Activated naive CD8-positive, alpha-beta T cell treated with anti-CD3 and anti-CD28 coated beads, Interleukin-2, amount 50 U/mL, for 24 hours (primary cell): Measurements from ENCODE around the gene ILDR2.

Source experiments
- ATAC-seq: fragments of 150-1000 bp; cut with Tn5 transposase; one replicate; pipeline ENCODE4 v1.10.0; 2021
- DNase-seq: peaks from one replicate; pipeline ENCODE4 v3.0.0; 2021
- H3K27ac Mint-ChIP-seq: one replicate; pipeline ENCODE4 v1.8.0; 2021; ENCODE audit warnings: mild to moderate bottlenecking, mixed read lengths
- H3K27me3 Mint-ChIP-seq: one replicate; pipeline ENCODE4 v1.8.0; 2021; ENCODE audit warnings: mixed read lengths
- H3K36me3 Mint-ChIP-seq: one replicate; pipeline ENCODE4 v1.8.0; 2021; ENCODE audit warnings: low read depth, mixed read lengths
- H3K4me1 Mint-ChIP-seq: one replicate; pipeline ENCODE4 v1.8.0; 2021; ENCODE audit warnings: mixed read lengths
- H3K4me3 Mint-ChIP-seq: one replicate; pipeline ENCODE4 v1.8.0; 2021; ENCODE audit warnings: mild to moderate bottlenecking, moderate library complexity, mixed read lengths
- H3K9me3 Mint-ChIP-seq: one replicate; pipeline ENCODE4 v1.8.0; 2021; ENCODE audit warnings: mixed read lengths

ILDR2 gene

GRCh38 chr1:166950156-166950555, 25.2 kb downstream of the ILDR2 start:
- no peak overlapping the region for H3K4me3 Mint-ChIP-seq
- H3K27ac Mint-ChIP-seq, result no peak overlapping the region
- no peak for DNase-seq
- no peak for ATAC-seq
- peaks cover 26% of the 10 kb centered on the region for H3K4me1 Mint-ChIP-seq
- H3K36me3 Mint-ChIP-seq, result no peaks in the 10 kb centered on the region
- H3K27me3 Mint-ChIP-seq, result peaks cover 29% of the 10 kb centered on the region
- no peaks in the 10 kb centered on the region for H3K9me3 Mint-ChIP-seq

DNA sequence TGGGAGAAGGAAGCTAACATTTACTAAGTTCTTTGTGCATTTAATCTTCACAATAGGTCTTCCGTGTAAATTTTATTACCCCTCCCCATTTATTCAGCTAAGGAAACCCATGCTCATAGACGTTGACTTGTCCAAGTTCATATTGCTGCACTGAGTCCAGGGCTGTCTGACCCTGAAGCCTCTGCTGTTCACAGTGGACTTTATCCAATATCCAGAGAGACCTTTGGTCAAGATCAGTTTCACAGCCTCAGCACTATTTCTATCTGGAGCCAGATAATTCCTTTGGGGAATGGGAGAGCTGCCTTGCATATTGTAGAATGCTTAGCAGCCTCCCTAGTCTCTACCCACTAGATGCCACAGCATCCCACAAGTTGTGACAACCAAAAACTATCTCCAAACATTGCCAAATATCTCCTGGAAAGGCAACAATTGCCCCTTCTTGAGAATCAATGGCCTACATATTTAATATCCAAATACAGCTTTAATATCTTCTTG, 26.4 kb downstream of the ILDR2 start:
- Mint-ChIP-seq H3K36me3 (no peaks in the 10 kb centered on the region), H3K4me1 (peaks cover 38% of the 10 kb centered on the region), H3K27me3 (peaks cover 28% of the 10 kb centered on the region), H3K4me3 (no peak overlapping the region), H3K27ac (no peak overlapping the region), H3K9me3 (no peaks in the 10 kb centered on the region)
- ATAC-seq (no peak), DNase-seq (no peak)

DNA sequence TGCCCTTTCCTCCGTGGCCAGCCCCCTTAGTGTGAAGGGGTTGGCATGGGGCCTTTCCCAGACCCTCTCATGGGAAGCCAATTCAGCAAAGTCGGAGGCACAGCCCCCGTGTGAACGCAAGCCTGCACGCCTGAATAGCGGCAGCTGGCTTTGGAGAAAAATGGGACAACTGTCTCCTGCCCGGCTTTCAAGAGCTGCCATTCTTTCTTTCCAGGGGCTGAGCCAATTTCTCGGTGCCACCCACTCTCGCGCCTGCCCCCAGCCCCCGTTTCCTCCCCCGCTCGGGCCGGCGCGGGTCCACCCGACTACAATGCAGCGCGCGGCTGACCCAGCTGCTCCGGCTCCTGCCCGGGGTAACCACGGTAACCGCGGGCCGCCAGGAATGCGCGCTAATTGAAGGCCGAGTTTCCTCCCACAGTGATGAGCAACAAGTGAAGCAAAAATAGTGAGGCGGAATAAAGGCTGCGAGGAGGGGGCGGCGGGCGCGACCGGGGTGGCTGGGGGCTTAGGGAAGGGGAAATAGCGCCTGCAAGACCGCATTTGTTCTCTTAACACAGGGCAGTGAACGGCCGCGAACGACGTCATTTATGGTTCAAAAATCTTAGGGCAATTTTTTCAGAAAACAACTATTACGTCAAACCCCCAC, 27.8 kb downstream of the ILDR2 start:
- no peaks in the 10 kb centered on the region for H3K9me3 Mint-ChIP-seq
- DNase-seq (peak; percentile 12), ATAC-seq (no peak)
- no peaks in the 10 kb centered on the region for H3K36me3 Mint-ChIP-seq
- no peak overlapping the region for H3K27ac Mint-ChIP-seq
- peaks cover 26% of the 10 kb centered on the region for H3K27me3 Mint-ChIP-seq
- H3K4me1 Mint-ChIP-seq, result peaks cover 31% of the 10 kb centered on the region
- no peak overlapping the region for H3K4me3 Mint-ChIP-seq

- DNase-seq (no peak), ATAC-seq (peak; percentile 72)
- no peak overlapping the region for H3K27ac Mint-ChIP-seq
- peaks cover 29% of the 10 kb centered on the region for H3K4me1 Mint-ChIP-seq
- H3K36me3 Mint-ChIP-seq, result no peaks in the 10 kb centered on the region
- no peak overlapping the region for H3K4me3 Mint-ChIP-seq
- H3K27me3 Mint-ChIP-seq, result peaks cover 21% of the 10 kb centered on the region
- no peaks in the 10 kb centered on the region for H3K9me3 Mint-ChIP-seq
These were observed 31.0 kb downstream of the ILDR2 start for GRCh38 chr1:166944186-166944967.

DNA sequence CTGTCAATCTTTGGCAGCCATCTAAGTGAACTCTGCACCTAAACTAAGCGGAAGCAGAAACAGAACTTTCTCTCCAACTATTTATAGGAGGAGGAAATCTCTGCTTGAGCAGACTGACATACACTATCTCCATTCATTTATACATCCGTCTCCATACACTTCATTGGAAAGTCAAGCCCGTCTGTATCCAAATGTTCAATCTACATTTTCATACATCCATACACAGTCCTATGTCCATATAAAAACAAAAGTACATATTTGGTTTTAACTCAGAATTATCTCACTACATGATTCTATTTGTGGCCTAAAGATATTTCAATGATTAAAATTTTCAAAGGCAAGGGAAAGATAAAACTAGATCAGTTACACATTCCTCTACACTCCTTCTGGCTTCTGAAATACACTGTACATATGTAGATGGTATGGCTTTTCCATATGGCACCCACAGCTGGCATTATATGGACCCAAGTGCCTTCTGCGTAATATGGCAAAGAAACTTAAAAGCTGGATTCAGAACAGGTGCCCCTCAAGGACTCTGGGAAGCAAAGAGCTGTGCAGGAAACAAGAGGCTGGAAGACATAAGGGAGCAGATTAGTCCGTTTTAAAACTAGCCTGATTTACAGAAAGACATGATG, 35.5 kb downstream of the ILDR2 start:
- H3K4me3 Mint-ChIP-seq, result no peak overlapping the region
- H3K9me3 Mint-ChIP-seq, result no peaks in the 10 kb centered on the region
- H3K4me1 Mint-ChIP-seq, result peaks cover 11% of the 10 kb centered on the region
- DNase-seq (no peak), ATAC-seq (no peak)
- no peaks in the 10 kb centered on the region for H3K27me3 Mint-ChIP-seq
- H3K36me3 Mint-ChIP-seq, result no peaks in the 10 kb centered on the region
- H3K27ac Mint-ChIP-seq, result no peak overlapping the region

DNA sequence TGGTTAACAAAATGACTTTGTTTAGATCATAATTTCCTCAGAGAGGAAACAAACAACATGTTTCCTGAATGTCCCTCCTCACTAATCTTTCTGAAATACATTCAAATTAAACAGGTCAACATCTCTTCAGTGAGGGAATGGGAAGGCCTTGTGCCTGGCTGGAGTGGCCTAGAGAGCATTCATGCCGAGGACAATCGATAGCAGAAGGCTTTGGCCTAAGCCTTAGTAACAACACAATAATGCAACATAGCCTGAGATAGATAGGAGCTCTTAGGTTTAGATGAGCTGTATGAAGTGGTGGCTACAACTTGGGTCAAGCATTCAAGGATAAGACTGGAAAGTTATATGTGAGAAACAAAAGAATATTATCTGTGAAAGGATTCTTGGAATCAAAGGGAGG, 37.4 kb downstream of the ILDR2 start:
- Mint-ChIP-seq H3K4me3 (no peak overlapping the region), H3K9me3 (no peaks in the 10 kb centered on the region), H3K27me3 (peaks cover 6% of the 10 kb centered on the region), H3K36me3 (no peaks in the 10 kb centered on the region), H3K4me1 (peaks cover 3% of the 10 kb centered on the region), H3K27ac (no peak overlapping the region)
- ATAC-seq (no peak), DNase-seq (no peak)

DNA sequence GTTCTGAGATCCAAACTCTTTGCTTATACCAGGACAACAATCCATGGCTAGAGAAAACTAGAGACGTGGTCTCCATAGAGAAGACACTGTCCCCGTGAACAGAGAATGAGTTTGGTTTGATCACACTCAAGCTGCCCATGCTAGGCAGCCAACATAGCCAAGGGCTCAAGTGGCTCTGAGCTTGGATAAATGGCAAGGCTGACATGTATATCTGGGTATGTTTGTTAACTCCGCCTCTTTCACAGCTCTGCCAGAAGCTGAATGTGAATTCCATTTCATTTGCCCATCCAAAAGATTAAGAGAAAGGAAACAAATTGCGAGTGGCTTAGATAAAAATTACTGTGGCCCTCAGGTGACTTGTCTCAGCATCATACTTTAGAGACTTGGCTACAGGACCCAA, 38.0 kb downstream of the ILDR2 start:
- H3K9me3 Mint-ChIP-seq, result no peaks in the 10 kb centered on the region
- H3K27ac Mint-ChIP-seq, result no peak overlapping the region
- ATAC-seq, result no peak
- H3K36me3 Mint-ChIP-seq, result no peaks in the 10 kb centered on the region
- no peak overlapping the region for H3K4me3 Mint-ChIP-seq
- H3K4me1 Mint-ChIP-seq, result peaks cover 3% of the 10 kb centered on the region
- peaks cover 6% of the 10 kb centered on the region for H3K27me3 Mint-ChIP-seq
- no peak for DNase-seq

- Mint-ChIP-seq H3K4me1 (no peaks in the 10 kb centered on the region), H3K4me3 (no peak overlapping the region), H3K9me3 (no peaks in the 10 kb centered on the region), H3K27ac (no peak overlapping the region), H3K27me3 (peaks cover 9% of the 10 kb centered on the region), H3K36me3 (no peaks in the 10 kb centered on the region)
- DNase-seq, result no peak
- ATAC-seq, result no peak
These were observed 41.7 kb downstream of the ILDR2 start for GRCh38 chr1:166933633-166934032.

- DNase-seq (no peak), ATAC-seq (no peak)
- Mint-ChIP-seq H3K9me3 (no peaks in the 10 kb centered on the region), H3K36me3 (no peaks in the 10 kb centered on the region), H3K4me1 (no peaks in the 10 kb centered on the region), H3K27ac (no peak overlapping the region), H3K4me3 (no peak overlapping the region), H3K27me3 (peaks cover 9% of the 10 kb centered on the region)
These were observed 42.2 kb downstream of the ILDR2 start for GRCh38 chr1:166933140-166933539.

DNA sequence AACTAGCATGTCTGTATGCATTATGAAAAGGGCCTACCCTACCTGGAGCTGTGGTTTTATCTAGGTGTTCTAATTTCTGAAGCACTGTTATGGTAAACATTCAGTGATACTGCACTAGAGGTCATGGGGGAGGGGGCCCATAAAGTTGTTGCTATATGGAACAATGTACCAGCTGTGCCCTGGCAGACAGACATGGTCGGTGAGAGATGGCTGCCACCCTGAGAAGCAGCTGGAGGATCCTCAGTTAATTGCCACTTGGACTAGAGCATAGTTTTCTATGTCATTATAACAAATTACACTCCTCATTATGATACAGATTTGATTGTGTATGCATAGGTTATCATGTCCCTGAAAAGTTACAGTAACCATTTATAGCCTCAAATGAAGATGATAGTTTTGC, 45.4 kb downstream of the ILDR2 start:
- Mint-ChIP-seq H3K4me3 (no peak overlapping the region), H3K27me3 (peaks cover 12% of the 10 kb centered on the region), H3K9me3 (no peaks in the 10 kb centered on the region), H3K4me1 (no peaks in the 10 kb centered on the region), H3K36me3 (no peaks in the 10 kb centered on the region), H3K27ac (no peak overlapping the region)
- no peak for DNase-seq
- ATAC-seq, result no peak

- Mint-ChIP-seq H3K27me3 (peaks cover 9% of the 10 kb centered on the region), H3K27ac (no peak overlapping the region), H3K4me3 (no peak overlapping the region), H3K4me1 (no peaks in the 10 kb centered on the region), H3K36me3 (no peaks in the 10 kb centered on the region), H3K9me3 (no peaks in the 10 kb centered on the region)
- ATAC-seq (no peak), DNase-seq (no peak)
These were observed 47.6 kb downstream of the ILDR2 start for GRCh38 chr1:166927701-166928100.

DNA sequence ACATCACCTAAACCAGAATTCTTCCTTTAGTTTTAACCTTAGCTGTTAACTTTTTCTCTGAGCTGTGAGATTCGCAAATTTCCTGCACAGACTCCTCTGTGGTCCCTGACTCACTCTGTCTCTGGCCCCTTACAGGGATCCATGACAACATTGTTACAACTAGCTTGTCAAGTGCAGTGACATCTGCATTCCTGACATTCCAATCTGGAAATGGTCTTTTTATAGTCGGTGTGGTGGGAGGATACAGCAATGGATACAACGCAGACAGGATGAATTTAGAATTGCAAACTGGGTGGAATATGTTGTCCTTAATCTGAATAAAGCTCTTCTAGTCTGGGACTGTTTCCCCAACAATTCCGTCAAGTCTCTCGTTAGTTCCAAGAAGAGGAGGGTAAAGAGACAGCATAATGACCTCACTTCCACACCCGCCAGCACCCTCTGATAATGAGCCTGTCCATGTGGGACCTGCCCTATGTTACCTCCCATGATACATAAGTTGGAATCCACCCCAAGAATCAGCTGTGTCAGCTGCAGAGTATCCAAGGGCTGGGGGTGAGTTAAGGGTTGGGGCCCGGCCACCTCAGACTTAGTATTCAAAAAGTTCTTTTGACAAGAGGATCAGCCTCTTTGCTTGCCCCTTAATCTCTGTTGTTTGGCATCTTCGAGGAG, 49.4 kb downstream of the ILDR2 start:
- H3K27ac Mint-ChIP-seq, result no peak overlapping the region
- H3K27me3 Mint-ChIP-seq, result peaks cover 19% of the 10 kb centered on the region
- H3K9me3 Mint-ChIP-seq, result no peaks in the 10 kb centered on the region
- no peaks in the 10 kb centered on the region for H3K36me3 Mint-ChIP-seq
- no peaks in the 10 kb centered on the region for H3K4me1 Mint-ChIP-seq
- H3K4me3 Mint-ChIP-seq, result no peak overlapping the region
- ATAC-seq, result no peak
- DNase-seq, result no peak

DNA sequence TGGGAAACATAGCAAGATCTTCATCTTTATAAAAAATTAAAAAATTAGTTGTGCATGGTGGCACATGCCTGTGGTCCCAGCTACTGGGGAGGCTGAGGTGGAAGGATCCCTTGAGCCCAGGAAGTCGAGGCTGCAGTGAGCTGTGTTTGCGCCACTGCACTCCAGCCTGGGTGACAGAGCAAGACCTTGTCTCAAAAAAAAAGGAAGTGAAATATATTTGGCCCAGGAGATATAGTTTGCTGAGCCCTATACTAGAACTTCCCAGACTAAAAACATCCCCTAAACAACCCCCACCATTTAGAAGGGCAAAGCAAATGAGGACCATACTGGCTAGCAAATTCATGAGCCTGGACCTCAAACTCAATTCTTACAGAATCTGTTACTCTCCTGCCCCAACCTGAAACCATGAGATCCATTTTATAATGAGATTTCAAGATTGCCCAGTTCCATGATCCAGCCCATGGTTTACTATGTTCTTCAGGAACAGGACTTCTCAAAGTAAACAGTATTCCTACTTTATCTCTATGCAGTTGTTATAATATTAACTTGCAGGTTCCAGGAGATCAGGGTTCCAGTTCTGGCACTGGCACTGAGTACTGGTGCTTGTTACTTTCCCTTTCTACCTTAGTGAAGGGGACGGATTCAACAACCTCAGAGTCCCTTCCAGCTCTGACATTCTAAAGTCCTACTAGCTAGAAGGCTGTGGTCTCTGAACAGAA, 50.4 kb downstream of the ILDR2 start:
- Mint-ChIP-seq H3K9me3 (no peaks in the 10 kb centered on the region), H3K4me3 (no peak overlapping the region), H3K27ac (no peak overlapping the region), H3K36me3 (no peaks in the 10 kb centered on the region), H3K27me3 (peaks cover 25% of the 10 kb centered on the region), H3K4me1 (no peaks in the 10 kb centered on the region)
- no peak for ATAC-seq
- no peak for DNase-seq
